ENCODE data around the gene SLC47A2.

Gene SLC47A2

DNA sequence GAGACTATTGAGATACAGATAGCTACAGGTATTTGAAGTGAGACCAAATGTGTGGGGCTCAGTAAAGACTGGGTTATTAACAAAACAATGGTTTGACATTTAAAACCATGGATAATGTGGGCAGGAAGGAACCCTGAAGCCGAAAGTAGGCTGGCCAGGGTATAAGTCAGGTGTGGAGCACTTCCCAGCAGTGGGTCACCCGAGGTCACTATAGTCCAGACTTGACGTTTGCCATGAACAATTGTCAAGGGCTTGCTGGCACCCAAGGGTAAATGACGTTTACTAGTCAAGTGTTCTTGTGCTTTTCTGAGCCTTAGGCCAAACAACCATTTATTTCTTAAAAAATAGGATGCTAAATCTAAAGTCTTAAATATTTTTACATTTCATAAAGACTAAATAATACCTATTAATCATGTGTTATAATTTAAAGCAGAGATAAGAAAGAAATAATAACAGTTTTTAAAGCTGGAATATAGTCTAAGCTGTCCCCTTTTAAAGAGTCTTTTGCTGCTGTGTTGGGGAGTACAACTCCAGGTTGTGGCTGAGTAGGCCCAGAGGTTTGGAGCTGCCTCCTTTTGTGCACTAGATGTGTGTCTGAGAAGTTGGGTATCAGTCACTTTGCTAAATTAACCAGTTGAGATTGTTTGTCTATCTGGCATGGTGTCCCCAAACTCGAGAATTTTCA, 52.1 kb downstream of the SLC47A2 start:
- Histone ChIP-seq H3K9ac (no peak overlapping the region), H3K4me2 (no peak overlapping the region), H3K27ac (no peak overlapping the region), H3K4me1 (ENCODE audit: low read depth, poor library complexity, severe bottlenecking) (no peaks in the 10 kb centered on the region), H3K4me3 (IDR thresholded peaks at IDR 0.05; ENCODE audit: insufficient read depth, low read depth, low read length) (no peak overlapping the region), H3K27me3 (ENCODE audit: insufficient read depth, low read depth) (no peaks in the 10 kb centered on the region), H2AFZ (ENCODE audit: low read depth) (no peak overlapping the region), H3K79me2 (ENCODE audit: insufficient read depth, low read depth) (no peaks in the 10 kb centered on the region), H3K36me3 (ENCODE audit: insufficient read depth) (no peaks in the 10 kb centered on the region), H4K20me1 (ENCODE audit: insufficient read depth) (no peaks in the 10 kb centered on the region)
- TF ChIP-seq, protein P1, sequence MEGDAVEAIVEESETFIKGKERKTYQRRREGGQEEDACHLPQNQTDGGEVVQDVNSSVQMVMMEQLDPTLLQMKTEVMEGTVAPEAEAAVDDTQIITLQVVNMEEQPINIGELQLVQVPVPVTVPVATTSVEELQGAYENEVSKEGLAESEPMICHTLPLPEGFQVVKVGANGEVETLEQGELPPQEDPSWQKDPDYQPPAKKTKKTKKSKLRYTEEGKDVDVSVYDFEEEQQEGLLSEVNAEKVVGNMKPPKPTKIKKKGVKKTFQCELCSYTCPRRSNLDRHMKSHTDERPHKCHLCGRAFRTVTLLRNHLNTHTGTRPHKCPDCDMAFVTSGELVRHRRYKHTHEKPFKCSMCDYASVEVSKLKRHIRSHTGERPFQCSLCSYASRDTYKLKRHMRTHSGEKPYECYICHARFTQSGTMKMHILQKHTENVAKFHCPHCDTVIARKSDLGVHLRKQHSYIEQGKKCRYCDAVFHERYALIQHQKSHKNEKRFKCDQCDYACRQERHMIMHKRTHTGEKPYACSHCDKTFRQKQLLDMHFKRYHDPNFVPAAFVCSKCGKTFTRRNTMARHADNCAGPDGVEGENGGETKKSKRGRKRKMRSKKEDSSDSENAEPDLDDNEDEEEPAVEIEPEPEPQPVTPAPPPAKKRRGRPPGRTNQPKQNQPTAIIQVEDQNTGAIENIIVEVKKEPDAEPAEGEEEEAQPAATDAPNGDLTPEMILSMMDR (conservative IDR thresholded peaks at IDR 0.05; ENCODE audit: low read depth, low read length), result no peak

DNA sequence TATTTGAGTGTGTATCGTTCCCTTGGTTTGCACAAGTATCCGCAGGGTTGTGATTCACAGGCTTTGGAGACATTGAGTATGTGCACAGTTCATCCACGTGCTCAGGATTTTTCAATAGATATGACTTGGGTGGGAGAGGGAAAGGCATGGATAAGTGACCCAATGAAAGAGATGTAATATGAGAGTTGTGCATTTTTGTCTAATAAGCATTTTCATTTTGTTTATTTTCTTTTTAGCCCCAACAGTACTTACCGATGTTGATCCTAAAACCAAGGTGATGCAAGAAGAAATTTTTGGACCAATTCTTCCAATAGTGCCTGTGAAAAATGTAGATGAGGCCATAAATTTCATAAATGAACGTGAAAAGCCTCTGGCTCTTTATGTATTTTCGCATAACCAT, 53.3 kb downstream of the SLC47A2 start:
- no peak overlapping the region for H3K27ac ChIP-seq

DNA sequence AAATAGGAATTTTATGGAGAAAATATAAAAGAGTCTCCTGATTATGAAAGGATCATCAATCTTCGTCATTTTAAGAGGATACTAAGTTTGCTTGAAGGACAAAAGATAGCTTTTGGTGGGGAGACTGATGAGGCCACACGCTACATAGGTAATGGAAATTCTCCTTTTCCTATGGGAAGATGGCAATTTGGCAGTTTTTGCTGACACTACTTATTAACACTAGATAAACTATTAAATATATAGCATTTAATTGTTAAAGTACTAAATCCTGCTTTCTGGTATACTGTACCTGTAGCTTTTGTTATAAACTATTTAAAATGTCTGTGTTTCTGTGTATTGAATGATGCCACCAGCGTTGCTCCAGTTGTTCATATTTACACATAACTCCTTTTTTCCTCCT, 55.3 kb downstream of the SLC47A2 start:
- H3K4me2 ChIP-seq, result no peak overlapping the region
- H3K4me1 ChIP-seq (ENCODE audit: low read depth, poor library complexity, severe bottlenecking), result no peaks in the 10 kb centered on the region
- H3K36me3 ChIP-seq (ENCODE audit: insufficient read depth), result no peaks in the 10 kb centered on the region
- no peak overlapping the region for H3K9ac ChIP-seq
- H3K79me2 ChIP-seq (ENCODE audit: insufficient read depth, low read depth), result no peaks in the 10 kb centered on the region
- no peak overlapping the region for H2AFZ ChIP-seq (ENCODE audit: low read depth)
- no peak overlapping the region for H3K4me3 ChIP-seq (IDR thresholded peaks at IDR 0.05; ENCODE audit: insufficient read depth, low read depth, low read length)
- TF ChIP-seq, protein P1 (conservative IDR thresholded peaks at IDR 0.05; ENCODE audit: low read depth, low read length), result no peak
- no peak overlapping the region for H3K27ac ChIP-seq
- H4K20me1 ChIP-seq (ENCODE audit: insufficient read depth), result no peaks in the 10 kb centered on the region
- no peaks in the 10 kb centered on the region for H3K27me3 ChIP-seq (ENCODE audit: insufficient read depth, low read depth)

More for the DNA sequence above, 53.3 kb downstream of the SLC47A2 start:
- no peak overlapping the region for H3K4me3 ChIP-seq (IDR thresholded peaks at IDR 0.05; ENCODE audit: insufficient read depth, low read depth, low read length)
- H3K4me2 ChIP-seq, result no peak overlapping the region
- H3K36me3 ChIP-seq (ENCODE audit: insufficient read depth), result no peaks in the 10 kb centered on the region
- H3K27me3 ChIP-seq (ENCODE audit: insufficient read depth, low read depth), result no peaks in the 10 kb centered on the region
- no peaks in the 10 kb centered on the region for H4K20me1 ChIP-seq (ENCODE audit: insufficient read depth)
- TF ChIP-seq, protein P1 (conservative IDR thresholded peaks at IDR 0.05; ENCODE audit: low read depth, low read length), result no peak
- H3K9ac ChIP-seq, result no peak overlapping the region
- no peaks in the 10 kb centered on the region for H3K4me1 ChIP-seq (ENCODE audit: low read depth, poor library complexity, severe bottlenecking)
- no peaks in the 10 kb centered on the region for H3K79me2 ChIP-seq (ENCODE audit: insufficient read depth, low read depth)
- H2AFZ ChIP-seq (ENCODE audit: low read depth), result no peak overlapping the region

DNA sequence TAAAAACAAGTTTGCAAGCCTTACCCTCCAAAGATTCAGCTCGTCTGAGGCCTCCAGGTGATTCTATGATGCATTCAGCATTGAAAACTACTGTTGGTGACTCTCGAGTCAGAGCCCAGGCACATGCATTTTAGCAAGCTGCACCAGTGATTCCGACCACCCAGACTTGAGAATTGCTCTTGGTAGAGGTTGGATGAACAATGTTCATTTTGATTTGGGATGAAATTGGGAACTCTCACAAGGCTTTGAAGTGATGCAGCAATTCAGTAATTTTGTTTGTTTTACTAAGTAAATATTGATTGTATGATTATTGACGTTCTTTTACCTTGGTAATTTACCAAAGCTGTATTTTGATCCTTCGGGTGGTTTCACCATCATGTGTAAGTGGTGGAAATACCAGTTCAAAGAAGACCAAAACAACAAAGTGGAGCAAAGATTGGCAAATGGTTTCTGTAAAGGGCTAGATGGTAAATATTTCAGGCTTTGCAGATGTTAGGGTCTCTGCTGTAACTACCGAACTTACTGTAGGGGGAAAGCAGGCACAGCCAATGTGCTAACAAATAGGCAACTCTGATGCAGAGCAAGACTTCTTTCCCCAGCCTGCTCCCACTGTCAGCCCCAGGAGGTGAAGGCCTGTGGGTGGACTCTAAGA, 56.0 kb downstream of the SLC47A2 start:
- H3K4me1 ChIP-seq (ENCODE audit: low read depth, poor library complexity, severe bottlenecking), result no peaks in the 10 kb centered on the region

More for the DNA sequence above, 56.0 kb downstream of the SLC47A2 start:
- Histone ChIP-seq H3K4me3 (IDR thresholded peaks at IDR 0.05; ENCODE audit: insufficient read depth, low read depth, low read length) (no peak overlapping the region), H3K27me3 (ENCODE audit: insufficient read depth, low read depth) (no peaks in the 10 kb centered on the region), H2AFZ (ENCODE audit: low read depth) (no peak overlapping the region), H4K20me1 (ENCODE audit: insufficient read depth) (no peaks in the 10 kb centered on the region), H3K36me3 (ENCODE audit: insufficient read depth) (no peaks in the 10 kb centered on the region), H3K9ac (no peak overlapping the region), H3K79me2 (ENCODE audit: insufficient read depth, low read depth) (no peaks in the 10 kb centered on the region), H3K4me2 (no peak overlapping the region), H3K27ac (no peak overlapping the region)
- TF ChIP-seq, protein P1 (conservative IDR thresholded peaks at IDR 0.05; ENCODE audit: low read depth, low read length), result no peak
